Esophagus muscularis mucosa (tissue), 4 donors: ENCODE measurements around the gene STK32B. TPM values are rescaled to one million over a fixed set of nuclear protein-coding genes. Genes with fewer than 3 reads are reported as not detected.
"Not testable (repeated sequence)": the region's sequence is repeated elsewhere in the genome, so short reads cannot be mapped to it uniquely, and the experiment has no call there.

Source experiments
- DNase-seq: peaks from one replicate; pipeline ENCODE4 v3.0.0-alpha.2; 2017; ENCODE audit errors: extremely low spot score
- H3K27ac ChIP-seq, 4 donors: fragments of 200-600 bp; sonication (generic); replicated peaks in 1 of 4; 1 replicate in 3 of 4; 2 replicates in 1 of 4; pipeline ENCODE4 v1.5.1; 2016 to 2019; ENCODE audit warnings: mild to moderate bottlenecking in 1 of 4
- H3K27me3 ChIP-seq, 4 donors: fragments of 200-600 bp; sonication (generic); one replicate each; pipeline versions ENCODE4 v1.5.1 to v1.6.0; 2016 to 2019
- H3K36me3 ChIP-seq, 4 donors: fragments of 200-600 bp; sonication (generic); one replicate each; pipeline ENCODE4 v1.5.1; 2016 to 2019
- H3K4me1 ChIP-seq, 4 donors: fragments of 200-600 bp; sonication (generic); one replicate each; pipeline ENCODE4 v1.5.1; 2016 to 2019
- H3K4me3 ChIP-seq, 4 donors: fragments of 200-600 bp; sonication (generic); 1 replicate in 2 of 4; 2 replicates in 2 of 4; pipeline ENCODE4 v1.5.1; 2016 to 2019; ENCODE audit warnings: mild to moderate bottlenecking in 4 of 4, moderate library complexity in 1 of 4
- H3K9me3 ChIP-seq, 4 donors: fragments of 200-600 bp; sonication (generic); 1 replicate in 3 of 4; 2 replicates in 1 of 4; pipeline ENCODE4 v1.5.1; 2016 to 2019
- EP300 ChIP-seq: sonication (generic); formaldehyde crosslinking; IDR thresholded peaks from one replicate; pipeline ENCODE4 v1.6.1; 2017; ENCODE audit warnings: antibody characterized with exemption
- POLR2A ChIP-seq: fragments of 450-650 bp; IDR thresholded peaks from one replicate; pipeline ENCODE4 v1.6.1; 2017; ENCODE audit warnings: antibody characterized with exemption, moderate library complexity, mild to moderate bottlenecking, low read depth
- POLR2AphosphoS5 ChIP-seq, 2 donors: sonication (generic); formaldehyde crosslinking; IDR thresholded peaks; one replicate each; pipeline ENCODE4 v1.6.1; 2017; ENCODE audit warnings: antibody characterized with exemption in 2 of 2
- WGBS: methylation state at CpG from one replicate; pipeline ENCODE4 v1.1.5; 2018; 5-methylcytosine and 5-hydroxymethylcytosine counted together
- intact Hi-C: fragments of 100-400 bp; cut with DNase I; formaldehyde crosslinking; loops from one replicate; pipeline ENCODE4 v1.15.1; 2023
- total RNA-seq, 4 donors: library from RNA; depleted of rRNA; stranded (reverse); fragments of >200 nt; gene quantifications; one replicate each; pipeline versions ENCODE4 v1.1.0 to v1.2.1, GENCODE V29; 2016
- TF ChIP-seq, protein P1 (sequence below), 3 experiments: fragments of 200-600 bp in 2 of 3; fragments of 450-650 bp in 1 of 3; sonication (generic) in 2 of 3; IDR thresholded peaks; one replicate each; pipeline ENCODE4 v1.5.1; 2017 to 2019; ENCODE audit warnings: antibody characterized with exemption in 3 of 3, mild to moderate bottlenecking in 2 of 3, moderate library complexity in 1 of 3

STK32B gene
- total RNA-seq, 4 donors from 2014 or later, result 1.7 to 3.8 (median 2.7) TPM

DNA sequence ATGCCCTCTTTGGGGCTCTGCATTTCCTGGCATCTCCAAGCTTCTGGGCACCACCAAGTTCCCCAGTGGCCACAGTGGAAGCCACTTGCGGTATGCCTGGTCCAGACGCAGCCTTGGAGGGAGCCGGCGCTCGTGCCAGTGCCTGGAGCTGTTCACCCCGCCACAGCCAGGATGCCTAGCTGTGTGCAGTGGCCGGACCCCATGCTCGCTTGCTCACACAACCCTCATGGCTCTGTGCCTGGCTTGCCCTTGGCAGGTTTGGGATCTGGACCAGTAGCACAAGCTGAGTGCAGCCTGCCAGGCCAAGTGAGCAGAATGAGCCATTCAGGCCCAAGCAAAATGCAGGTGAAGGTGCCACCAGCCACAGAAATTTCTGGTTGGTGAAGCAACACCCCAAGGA, 373.6 kb downstream of the STK32B start:
- intact Hi-C loops, result no loop called here
- WGBS, result 97% methylated on average over 6 of the region's 8 CpGs
- Histone ChIP-seq H3K4me3 (no peak overlapping the region), H3K4me1 (no peaks in the 10 kb centered on the region), H3K27me3 (no peaks in the 10 kb centered on the region), H3K36me3 (no peaks in the 10 kb centered on the region), H3K9me3 (peaks cover 0 to 5% (median 0%) of the 10 kb centered on the region in 4 donors), H3K27ac (no peak overlapping the region)
- TF ChIP-seq, protein P1, sequence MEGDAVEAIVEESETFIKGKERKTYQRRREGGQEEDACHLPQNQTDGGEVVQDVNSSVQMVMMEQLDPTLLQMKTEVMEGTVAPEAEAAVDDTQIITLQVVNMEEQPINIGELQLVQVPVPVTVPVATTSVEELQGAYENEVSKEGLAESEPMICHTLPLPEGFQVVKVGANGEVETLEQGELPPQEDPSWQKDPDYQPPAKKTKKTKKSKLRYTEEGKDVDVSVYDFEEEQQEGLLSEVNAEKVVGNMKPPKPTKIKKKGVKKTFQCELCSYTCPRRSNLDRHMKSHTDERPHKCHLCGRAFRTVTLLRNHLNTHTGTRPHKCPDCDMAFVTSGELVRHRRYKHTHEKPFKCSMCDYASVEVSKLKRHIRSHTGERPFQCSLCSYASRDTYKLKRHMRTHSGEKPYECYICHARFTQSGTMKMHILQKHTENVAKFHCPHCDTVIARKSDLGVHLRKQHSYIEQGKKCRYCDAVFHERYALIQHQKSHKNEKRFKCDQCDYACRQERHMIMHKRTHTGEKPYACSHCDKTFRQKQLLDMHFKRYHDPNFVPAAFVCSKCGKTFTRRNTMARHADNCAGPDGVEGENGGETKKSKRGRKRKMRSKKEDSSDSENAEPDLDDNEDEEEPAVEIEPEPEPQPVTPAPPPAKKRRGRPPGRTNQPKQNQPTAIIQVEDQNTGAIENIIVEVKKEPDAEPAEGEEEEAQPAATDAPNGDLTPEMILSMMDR (IDR thresholded peaks at IDR 0.05), result no peak
- TF ChIP-seq POLR2A (no peak), EP300 (no peak), POLR2AphosphoS5 (IDR thresholded peaks at IDR 0.05) (no peak)
- no peak for DNase-seq

DNA sequence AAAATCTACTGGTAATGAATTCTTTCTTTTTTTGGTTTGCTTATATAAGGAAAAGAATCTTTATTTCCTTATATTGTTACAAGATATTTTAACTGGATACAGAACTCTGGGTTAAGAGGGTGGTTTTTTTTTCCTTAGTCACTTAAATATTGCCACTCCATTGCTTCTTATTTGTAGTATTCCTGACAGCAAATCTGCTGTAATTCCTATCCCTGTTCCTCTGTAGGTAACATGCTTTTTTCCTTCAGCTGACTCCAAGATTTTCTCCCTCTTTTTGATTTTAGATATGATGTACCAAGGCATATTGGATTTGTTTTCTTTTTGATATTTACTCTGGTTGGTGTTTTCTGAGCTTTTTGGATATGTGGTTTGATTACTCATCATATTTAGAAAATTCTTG, 378.5 kb downstream of the STK32B start:
- Histone ChIP-seq H3K4me3 (no peak overlapping the region), H3K27ac (no peak overlapping the region), H3K27me3 (no peaks in the 10 kb centered on the region), H3K36me3 (no peaks in the 10 kb centered on the region), H3K4me1 (no peaks in the 10 kb centered on the region), H3K9me3 (peaks cover 0 to 7% (median 3%) of the 10 kb centered on the region in 4 donors)
- DNase-seq, result no peak
- intact Hi-C loops, result no loop called here
- TF ChIP-seq, protein P1 (IDR thresholded peaks at IDR 0.05), result no peak
- TF ChIP-seq POLR2A (no peak), EP300 (no peak)

DNA sequence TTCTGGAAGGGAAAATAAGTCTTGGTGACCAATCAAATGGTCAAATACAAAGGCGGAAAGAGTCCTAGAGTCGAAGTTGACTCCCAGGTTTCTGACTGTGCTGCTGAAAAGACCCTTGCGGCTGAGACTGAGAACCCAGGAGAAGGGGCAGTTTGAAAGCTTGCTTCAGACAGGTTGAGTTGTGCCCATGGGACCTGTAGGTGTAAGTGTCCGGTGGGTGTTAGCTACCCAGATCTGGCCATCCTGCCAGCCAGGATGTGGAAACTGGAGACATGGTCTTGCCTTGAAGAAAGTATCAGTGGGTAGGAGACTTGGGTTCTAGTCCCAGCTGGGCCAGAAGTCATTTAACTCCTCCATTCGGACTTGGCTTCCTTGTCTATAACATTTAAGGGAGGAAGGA, 381.9 kb downstream of the STK32B start:
- Histone ChIP-seq H3K27me3 (no peaks in the 10 kb centered on the region), H3K36me3 (no peaks in the 10 kb centered on the region), H3K4me3 (no peak overlapping the region), H3K27ac (no peak overlapping the region), H3K9me3 (peaks cover 0 to 7% (median 3%) of the 10 kb centered on the region in 4 donors), H3K4me1 (no peaks in the 10 kb centered on the region)
- DNase-seq, result no peak
- TF ChIP-seq EP300 (no peak), POLR2A (no peak), POLR2AphosphoS5 (IDR thresholded peaks at IDR 0.05) (no peak)
- TF ChIP-seq, protein P1 (IDR thresholded peaks at IDR 0.05), result no peak
- intact Hi-C loops, result no loop called here
- 85% methylated on average over 5 of the region's 5 CpGs for WGBS

DNA sequence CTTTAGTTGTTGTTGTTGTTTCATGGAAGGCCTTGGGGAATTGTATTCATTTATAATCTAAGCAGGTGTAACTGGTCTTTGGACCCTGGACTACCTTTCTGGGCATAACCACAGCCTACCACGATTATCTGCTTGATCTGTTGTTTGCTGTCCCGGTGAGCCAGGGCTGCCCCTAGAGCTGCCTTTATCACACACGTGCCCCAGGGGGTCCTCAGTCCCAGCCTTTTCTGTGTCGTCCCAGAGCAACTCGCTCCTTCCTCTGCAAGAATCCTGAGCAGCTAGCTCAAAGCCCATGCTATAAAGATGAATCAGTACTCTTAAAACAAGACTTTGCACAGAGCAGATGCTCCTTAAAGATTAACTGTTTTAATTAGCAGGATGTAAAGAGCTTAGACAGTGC, 383.9 kb downstream of the STK32B start:
- no peak for DNase-seq
- TF ChIP-seq, protein P1 (IDR thresholded peaks at IDR 0.05), result no peak
- no peak for TF ChIP-seq POLR2AphosphoS5 (IDR thresholded peaks at IDR 0.05)
- TF ChIP-seq EP300, result no peak
- no peak for TF ChIP-seq POLR2A
- intact Hi-C loops, result no loop called here
- H3K27me3 ChIP-seq, result no peaks in the 10 kb centered on the region
- H3K4me1 ChIP-seq, result no peaks in the 10 kb centered on the region
- WGBS, result 41% methylated on average over 5 of the region's 5 CpGs
- no peak overlapping the region for H3K4me3 ChIP-seq
- no peak overlapping the region for H3K27ac ChIP-seq
- H3K9me3 ChIP-seq, result peaks cover 0 to 6% (median 0%) of the 10 kb centered on the region in 4 donors
- no peaks in the 10 kb centered on the region for H3K36me3 ChIP-seq

DNA sequence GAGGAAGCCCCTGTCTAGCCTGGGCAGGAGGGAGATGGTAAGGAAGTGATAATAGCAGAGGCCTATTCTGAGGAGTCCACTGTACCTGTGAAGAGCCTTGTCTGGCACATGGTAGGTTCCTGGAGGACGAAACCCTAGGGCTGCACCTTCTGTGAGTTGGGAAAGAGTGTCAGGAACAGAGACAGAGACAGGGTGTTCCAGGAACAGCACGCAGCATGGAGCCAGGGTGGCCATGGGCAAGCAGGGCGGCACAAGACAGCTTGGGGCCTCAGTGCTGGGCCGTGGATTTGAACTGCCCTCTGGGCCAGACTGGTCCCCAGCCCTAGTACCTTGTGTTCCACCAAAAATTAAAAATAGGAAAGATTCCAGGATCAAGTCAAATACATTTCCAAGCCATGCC, 384.5 kb downstream of the STK32B start:
- Histone ChIP-seq H3K36me3 (no peaks in the 10 kb centered on the region), H3K4me3 (no peak overlapping the region), H3K4me1 (no peaks in the 10 kb centered on the region), H3K9me3 (peaks cover 0 to under 1% (median 0%) of the 10 kb centered on the region in 4 donors), H3K27me3 (no peaks in the 10 kb centered on the region), H3K27ac (no peak overlapping the region)
- TF ChIP-seq, protein P1 (IDR thresholded peaks at IDR 0.05), result no peak
- TF ChIP-seq POLR2A (no peak), EP300 (no peak), POLR2AphosphoS5 (IDR thresholded peaks at IDR 0.05) (no peak)
- 78% methylated on average over 4 of the region's 4 CpGs for WGBS
- intact Hi-C loops, result no loop called here
- DNase-seq, result peak; percentile 72

DNA sequence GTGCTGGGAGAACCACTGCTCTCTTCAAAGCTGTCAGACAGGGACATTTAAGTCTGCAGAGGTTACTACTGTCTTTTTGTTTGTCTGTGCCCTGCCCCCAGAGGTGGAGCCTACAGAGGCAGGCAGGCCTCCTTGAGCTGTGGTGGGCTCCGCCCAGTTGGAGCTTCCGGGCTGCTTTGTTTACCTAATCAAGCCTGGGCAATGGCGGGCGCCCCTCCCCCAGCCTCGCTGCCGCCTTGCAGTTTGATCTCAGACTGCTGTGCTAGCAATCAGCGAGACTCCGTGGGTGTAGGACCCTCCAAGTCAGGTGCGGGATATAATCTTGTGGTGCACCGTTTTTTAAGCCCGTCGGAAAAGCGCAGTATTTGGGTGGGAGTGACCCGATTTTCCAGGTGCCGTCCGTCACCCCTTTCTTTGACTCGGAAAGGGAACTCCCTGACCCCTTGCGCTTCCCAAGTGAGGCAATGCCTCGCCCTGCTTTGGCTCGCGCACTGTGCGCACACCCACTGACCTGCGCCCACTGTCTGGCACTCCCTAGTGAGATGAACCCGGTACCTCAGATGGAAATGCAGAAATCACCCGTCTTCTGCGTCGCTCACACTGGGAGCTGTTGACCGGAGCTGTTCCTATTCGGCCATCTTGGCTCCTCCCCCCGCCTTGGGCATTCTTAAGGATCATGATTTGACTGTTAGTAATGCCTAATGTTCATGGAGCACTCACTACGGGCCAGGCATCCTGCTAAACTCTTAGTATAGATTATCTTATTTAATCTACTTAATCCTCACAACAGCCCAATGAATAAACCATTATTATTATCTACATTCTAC, 392.9 kb downstream of the STK32B start:
- H3K4me3 ChIP-seq, intact Hi-C loops, H3K27ac ChIP-seq, H3K4me1 ChIP-seq, H3K36me3 ChIP-seq, H3K9me3 ChIP-seq, DNase-seq, H3K27me3 ChIP-seq: not testable (repeated sequence)
- 93% methylated on average over 22 of the region's 31 CpGs for WGBS
